Cardiac fibroblast (primary cell): ENCODE measurements around the gene CDH13.

Experiments
- DNase-seq, 2 donors: peaks; one replicate each; pipeline versions ENCODE4 v3.0.0 to v3.0.0-alpha.2; 2010; ENCODE audit warnings: low read depth in 2 of 2
- H3K4me3 ChIP-seq, 2 donors: replicated peaks in 1 of 2; 1 replicate in 1 of 2; 2 replicates in 1 of 2; pipeline ENCODE4 v1.5.1; 2011; ENCODE audit warnings: low read depth in 2 of 2, low read length in 2 of 2, mild to moderate bottlenecking in 2 of 2, moderate library complexity in 1 of 2
- CTCF ChIP-seq: IDR thresholded peaks from one replicate; pipeline ENCODE4 v1.5.1; 2011; ENCODE audit warnings: low read depth, mild to moderate bottlenecking, low read length, inconsistent platforms

Gene CDH13

GRCh38 chr16:83040174-83040573, 413.4 kb downstream of the CDH13 start:
- no peak for TF ChIP-seq CTCF
- DNase-seq, result peak in 1 of 2 donors; percentile 62
- no peak overlapping the region for H3K4me3 ChIP-seq

- DNase-seq, result no peak
- H3K4me3 ChIP-seq, result no peak overlapping the region
These were observed 417.8 kb downstream of the CDH13 start for GRCh38 chr16:83044589-83044988.

GRCh38 chr16:83045790-83046189, 419.0 kb downstream of the CDH13 start:
- DNase-seq, result no peak
- H3K4me3 ChIP-seq, result no peak overlapping the region
- no peak for TF ChIP-seq CTCF

More at GRCh38 chr16:83044589-83044988, 417.8 kb downstream of the CDH13 start:
- TF ChIP-seq CTCF, result no peak

- H3K4me3 ChIP-seq, result no peak overlapping the region
- TF ChIP-seq CTCF, result no peak
- DNase-seq, result peak in 1 of 2 donors; percentile 12
These were observed 419.9 kb downstream of the CDH13 start for GRCh38 chr16:83046664-83047063.

- no peak overlapping the region for H3K4me3 ChIP-seq
- TF ChIP-seq CTCF, result no peak
- no peak for DNase-seq
These were observed 424.7 kb downstream of the CDH13 start for GRCh38 chr16:83051451-83051850.

- DNase-seq, result peak in 1 of 2 donors; percentile 57
- H3K4me3 ChIP-seq, result no peak overlapping the region
- TF ChIP-seq CTCF, result no peak
These were observed 427.5 kb downstream of the CDH13 start for GRCh38 chr16:83054283-83054682.

GRCh38 chr16:83058376-83058775, 431.6 kb downstream of the CDH13 start:
- no peak overlapping the region for H3K4me3 ChIP-seq
- DNase-seq, result no peak
- no peak for TF ChIP-seq CTCF
